ENCODE measurements around the gene FXYD7.
A peak's percentile ranks its signal among the peaks of the same experiment; 100 is the strongest.
"Not testable (repeated sequence)": the region's sequence is repeated elsewhere in the genome, so short reads cannot be mapped to it uniquely, and the experiment has no call there.

FXYD7 gene, protein sequence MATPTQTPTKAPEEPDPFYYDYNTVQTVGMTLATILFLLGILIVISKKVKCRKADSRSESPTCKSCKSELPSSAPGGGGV

DNA sequence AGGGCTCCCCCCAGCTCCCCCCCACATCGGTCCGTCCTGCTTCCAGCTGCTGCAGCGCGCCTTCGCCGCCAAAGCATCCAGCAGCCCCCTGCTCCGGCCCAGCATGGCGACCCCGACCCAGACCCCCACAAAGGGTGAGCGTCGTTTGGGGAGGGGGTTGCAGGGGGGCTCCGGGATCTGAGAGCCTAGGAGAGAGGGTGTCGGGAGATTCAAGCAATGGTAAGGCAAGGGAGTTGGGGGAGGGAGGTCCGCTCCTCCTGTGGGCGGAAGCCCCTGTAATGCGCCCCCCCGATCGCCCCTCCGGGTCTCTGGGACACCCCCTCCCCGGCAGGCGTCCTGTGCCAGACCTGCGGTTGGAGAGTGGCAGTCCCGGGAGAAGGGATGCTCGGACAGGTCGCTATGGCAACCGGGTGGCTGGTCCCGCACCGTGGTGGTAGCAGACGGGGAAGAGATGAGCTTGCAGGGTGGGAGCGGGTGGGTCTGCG lies at the start of gene FXYD7:
FXYD7 (plus strand) TSS at position 25 of the 485 bp plus-strand sequence; CDS start at position 104, 79 bp downstream.
- DNase-seq: peak; percentile 20

DNA sequence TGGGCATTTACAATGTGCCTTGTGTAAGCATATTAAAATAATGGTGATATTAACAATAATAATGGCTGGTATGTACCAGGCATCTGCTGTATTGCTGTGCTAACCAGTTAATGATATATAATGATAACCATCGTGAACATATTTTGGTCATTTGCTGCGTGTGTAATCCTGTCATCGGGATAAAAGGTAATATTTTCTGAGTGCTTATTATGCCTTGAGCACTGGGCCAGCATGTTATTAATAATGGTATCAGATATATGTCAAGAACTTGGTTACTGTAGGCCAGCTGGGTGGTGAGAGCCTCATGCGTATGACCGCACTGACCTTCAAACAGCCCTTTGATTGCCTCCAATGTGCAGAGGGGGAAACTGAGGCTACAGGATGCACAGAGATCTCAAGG lies 49.6 kb upstream of the FXYD7 start:
- no peak for DNase-seq

DNA sequence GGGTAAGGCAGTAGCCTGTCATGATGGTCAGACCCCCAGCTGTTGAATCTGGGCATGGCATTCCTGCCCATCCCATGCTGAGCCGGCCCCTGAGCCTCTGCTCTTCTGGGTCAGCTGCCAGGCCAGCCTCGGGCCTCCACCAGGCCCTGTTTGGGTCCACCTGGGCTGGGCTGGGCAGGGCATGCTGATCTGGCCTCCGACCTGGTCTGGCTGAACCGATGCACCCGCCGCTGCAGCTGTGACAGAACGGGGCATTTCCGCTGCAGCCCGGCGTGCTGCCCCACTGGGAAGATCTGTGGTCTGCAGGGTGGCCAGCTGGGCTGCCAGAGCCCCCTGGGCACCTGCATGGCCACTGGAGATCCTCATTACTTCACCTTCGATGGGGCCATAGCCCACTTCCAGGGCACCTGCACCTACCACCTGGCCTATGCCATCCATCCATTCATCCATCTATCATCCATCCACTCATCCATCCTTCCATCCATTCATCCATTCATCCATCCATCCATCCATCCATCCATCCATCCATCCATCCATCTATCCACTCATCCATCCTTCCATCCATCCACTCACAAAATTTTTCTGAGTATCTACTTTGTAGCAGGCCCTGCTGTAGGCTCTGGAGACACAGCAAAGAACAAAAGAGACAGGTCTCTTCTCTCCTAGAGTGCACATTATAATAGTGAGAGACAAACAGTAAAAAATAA lies 49.0 kb upstream of the FXYD7 start:
- no peak for DNase-seq

DNA sequence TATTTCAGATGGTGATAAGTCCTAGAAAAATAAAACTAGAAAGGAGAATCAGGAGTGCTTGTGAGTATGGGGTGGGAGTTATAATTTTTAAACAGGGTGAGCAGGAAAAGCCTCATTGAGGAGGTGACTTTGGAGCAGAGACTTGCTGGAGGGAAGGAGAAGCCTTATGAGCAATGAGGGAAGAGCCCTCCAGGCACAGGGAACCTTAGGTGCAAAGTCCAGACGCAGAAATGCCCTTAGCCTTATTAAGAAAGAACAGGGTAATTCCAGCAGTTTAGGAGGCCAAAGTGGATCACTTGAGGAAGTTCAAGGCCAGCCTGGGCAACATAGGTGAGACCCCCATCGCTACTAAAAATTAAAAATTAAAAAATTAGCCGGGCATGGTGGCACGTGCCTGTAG lies 48.4 kb upstream of the FXYD7 start:
- DNase-seq: no peak

DNA sequence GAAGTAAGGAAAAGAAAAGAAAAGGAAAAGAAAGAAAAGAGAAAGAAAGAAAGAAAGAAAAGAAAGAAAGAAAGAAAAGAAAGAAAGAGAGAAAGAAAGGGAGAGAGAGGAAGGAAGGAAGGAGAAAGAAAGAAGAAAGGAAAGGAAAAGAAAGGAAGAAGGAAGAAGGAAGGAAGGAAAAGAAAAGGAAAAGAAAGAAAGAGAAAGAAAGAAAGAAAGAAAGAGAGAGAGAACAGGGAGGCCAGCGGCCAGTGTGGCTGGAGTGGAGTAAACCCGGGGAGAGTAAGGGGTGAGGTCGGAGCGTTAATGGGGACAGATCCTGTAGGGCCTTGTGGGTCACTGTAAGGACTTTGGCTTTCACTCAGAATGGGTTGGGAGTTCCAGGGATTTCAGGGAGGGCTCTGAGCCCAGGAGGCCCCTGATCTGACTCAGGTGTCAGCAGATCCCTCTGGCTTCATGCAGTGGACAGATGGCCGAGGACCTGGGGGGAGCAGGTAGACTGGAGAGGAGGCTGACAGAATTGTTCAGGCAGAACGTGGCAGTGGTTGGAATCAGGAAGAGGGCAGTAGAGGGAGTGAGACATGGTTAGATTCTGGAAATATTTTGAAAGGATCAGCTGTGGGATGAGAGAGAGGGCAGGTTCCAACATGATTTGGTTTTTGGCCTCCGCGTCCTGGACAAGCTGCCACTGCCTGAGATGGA lies 47.2 kb upstream of the FXYD7 start:
- DNase-seq: no peak

DNA sequence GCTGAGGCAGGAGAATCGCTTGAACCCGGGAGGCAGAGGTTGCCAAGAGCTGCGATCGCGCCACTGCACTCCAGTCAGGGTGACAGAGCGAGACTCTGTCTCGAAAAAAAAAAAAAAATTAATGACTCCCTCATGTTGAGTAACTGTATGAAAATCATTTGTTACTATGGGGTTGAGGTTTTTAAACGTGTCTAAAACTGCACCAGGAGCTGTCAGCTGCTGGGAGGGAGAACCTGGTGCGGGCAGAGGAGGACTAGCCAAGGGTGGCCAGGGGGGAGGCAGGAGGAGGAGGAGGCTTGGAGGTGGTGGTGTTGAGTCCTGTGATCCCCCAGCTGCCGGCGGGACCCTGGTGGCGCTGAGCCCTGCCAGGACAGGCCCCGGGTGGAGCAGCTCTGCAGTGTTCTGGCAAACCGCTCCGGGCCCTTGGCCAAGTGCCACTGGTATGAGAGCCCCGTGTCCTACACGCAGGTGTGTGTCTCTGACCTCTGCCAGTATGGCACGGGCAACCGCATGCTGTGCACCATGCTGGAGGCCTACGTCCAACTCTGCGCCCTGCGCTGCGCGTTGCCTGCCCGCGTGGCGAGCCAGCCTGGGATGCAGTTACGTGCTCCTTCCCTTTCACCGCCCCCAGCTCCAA lies 44.5 kb upstream of the FXYD7 start:
- no peak for DNase-seq

DNA sequence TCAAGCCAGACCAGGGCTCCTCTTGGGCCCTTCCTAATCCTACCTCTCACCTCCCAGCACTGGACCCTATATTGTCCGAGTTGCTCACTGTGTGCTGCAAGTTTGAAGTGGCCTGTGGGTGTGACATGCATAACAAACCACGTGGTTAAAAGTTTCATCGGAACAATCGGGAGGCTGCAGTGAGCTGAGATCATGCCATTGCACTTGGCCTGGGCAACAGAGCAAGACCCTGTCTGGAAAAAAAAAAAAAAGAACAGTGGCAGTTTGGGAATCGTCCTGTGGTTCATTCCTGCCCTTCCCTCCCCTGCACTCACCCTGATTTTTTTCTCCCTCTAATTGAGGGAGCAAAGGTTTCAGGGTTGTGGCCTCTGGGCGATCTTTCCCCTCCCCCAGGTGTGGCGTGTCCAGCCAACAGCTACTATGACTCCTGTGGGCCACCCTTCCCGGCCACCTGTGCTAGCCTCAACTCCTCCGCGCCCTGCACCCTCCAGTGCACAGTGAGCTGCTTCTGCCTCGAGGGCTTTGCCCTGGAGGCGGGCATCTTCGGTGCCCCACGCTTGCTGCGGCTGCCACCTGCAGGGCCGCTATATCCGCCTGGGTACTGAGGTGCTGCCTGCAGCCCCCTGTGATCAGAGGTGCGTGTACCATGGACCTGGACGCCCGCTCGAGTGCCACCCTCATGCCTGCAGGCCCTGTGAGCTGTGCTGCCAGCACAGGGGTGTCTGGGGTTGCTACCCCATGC lies 43.7 kb upstream of the FXYD7 start:
- DNase-seq: no peak

DNA sequence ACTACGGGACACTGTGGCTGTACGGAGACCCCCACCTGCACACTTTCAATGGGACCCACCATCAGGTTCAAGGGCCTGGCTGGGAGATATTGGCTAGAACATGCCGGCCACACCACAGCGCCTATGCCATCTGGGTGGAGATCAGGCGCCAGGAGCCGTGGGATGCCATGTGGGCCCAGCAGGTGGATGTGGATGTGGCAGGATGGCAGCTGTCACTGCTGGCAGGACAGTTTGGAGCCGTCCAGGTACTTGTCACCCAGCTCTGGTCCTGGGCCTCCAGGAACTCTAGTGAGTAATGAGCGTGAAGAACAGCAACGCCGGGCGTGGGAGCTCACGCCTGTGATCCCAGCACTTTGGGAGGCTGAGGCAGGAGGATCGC lies 43.2 kb upstream of the FXYD7 start:
- DNase-seq: no peak

DNA sequence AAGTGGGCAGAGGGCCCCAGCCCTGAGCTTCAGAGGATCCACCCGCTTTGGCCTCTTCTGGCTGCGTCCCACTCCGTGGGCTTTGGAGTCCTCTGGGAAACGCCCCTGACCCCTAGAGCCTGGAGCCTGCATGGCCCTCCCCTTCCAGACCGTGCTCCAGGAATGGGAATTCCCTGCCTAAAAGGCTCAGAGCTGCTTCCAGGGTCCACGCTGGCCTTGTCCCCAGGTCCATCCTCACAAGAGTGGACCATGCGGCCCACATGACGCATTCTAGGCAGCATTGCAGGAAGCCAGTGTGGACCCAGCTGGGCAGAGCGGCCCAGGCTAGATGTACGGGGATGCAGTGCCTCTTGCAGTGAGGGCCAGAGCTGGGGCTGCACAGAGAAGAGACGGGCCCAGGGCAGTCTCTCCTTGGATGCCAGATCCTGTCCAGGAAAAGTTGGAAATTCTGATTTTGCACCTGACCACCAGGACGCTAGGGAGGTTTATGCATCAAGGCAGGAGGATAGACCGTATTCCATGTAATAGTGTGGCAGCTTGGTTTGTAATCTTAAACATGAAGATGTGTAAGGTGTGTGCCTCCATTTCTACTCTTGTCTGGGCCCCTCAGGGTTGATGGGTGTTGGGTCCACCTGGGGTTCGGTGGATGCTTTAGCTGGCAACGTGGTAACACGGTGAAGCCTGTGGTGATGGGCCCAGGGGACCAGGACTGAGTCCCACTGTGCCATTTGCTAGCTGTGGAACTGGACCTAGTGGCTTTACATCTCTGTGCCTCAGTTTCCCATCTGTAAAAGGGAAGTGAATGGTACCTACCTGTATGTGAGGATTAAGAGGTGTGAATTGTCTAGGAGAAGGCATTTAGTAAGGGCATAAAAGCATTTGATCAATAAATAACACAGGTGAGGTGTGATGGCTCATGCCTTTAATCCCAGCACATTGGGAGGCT lies 42.2 kb upstream of the FXYD7 start:
- DNase-seq: no peak

DNA sequence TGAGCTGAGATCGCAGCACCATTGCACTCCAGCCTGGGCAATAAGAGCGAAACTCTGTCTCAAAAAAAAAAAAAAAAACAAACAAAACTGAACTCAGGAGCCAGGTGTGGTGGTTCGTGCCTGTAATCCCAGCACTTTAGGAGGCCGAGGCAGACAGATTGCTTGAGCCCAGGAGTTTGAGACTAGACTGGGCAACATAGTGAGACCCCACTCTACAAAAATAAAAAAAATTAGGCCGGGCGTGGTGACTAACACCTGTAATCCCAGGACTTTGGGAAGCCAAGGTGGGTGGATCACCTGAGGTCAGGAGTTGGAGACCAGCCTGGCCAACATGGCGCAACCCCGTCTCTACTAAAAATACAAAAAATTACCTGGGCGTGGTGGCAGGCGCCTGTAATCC lies 41.1 kb upstream of the FXYD7 start:
- DNase-seq: not testable (repeated sequence)

DNA sequence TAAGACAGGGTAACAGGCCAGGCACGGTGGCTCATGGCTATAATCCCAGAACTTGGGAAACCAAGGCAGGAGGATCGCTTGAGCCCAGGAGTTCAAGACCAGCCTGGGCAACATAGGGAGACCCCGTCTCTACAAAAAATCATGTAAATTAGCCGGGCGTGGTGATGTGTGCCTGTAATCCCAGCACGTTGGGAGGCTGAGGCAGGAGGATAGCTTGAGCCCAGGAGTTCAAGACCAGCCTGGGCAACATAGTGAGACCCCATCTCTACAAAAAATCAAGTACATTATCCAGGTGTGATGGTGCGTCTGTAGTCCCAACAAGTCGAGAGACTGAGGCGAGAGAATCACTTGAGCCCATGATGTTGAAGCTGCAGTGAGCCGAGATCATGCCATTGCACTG lies 39.4 kb upstream of the FXYD7 start:
- not testable (repeated sequence) for DNase-seq

DNA sequence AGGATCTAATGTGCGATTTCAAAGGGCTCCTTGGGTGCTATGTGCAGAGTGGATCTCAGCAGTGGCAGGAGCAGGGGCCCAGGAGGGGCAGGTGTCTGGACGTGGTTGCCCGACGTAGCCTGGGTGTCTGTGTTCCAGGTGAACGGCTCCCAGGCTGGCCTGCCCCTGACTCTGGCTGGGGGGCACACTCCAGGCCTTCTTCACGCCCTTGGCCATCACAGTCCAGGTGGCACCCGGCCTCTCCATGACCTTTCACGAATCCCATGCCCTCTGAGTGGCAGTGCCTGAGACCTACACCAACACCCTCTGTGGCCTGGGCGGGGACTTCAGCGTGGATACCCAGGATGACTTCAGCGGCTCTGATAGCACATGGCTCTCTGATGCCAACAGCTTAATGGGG lies 38.7 kb upstream of the FXYD7 start:
- no peak for DNase-seq

DNA sequence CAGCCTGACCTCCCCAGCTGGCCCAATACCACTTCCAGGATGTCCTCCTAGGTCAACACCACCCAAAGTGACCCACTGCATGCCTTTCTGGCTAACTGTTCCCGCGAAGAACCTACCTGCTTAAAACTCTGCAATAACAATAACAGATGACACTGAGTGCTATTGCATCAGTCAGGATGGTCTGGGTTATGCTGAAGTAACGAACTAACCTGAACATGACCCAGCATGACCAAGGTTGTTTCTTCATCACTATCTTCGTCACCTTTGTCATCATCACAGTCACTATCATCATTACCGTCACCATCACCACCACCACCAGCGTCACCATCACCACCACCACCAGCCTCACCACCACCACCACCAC lies 38.0 kb upstream of the FXYD7 start:
- no peak for DNase-seq

DNA sequence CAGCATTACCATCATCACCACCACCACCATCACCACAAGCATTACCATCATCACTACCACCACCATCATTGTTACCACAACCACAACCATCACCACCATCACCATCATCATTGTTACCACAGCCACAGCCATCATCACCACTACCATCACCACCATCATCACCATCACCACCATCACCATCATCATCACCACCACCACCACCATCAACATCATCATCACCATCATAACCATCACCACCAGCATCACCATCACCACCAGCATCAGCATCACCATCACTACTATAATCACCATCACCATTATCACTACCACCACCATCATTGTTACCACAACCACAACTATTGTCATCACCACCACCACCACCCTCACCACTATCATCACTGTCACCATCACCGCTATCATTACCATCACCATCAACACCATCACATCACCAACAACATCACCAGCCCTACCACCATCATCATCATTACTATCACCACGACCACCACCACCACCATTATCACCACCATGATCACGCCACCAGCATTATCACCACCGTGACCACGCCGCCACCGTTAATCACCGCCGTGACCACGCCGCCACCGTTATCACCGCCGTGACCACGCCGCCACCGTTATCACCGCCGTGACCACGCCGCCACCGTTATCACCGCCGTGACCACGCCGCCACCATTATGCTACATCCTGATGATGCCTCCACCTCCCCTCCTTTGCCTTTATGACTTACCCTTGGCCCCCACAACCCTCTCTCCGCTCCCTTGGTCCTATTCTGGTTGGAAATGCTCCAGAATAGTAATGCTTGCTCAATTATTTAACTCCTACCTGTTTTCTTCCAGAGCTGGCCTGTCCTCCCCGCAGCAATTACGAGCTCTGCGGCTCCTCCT lies 37.4 kb upstream of the FXYD7 start:
- no peak for DNase-seq

DNA sequence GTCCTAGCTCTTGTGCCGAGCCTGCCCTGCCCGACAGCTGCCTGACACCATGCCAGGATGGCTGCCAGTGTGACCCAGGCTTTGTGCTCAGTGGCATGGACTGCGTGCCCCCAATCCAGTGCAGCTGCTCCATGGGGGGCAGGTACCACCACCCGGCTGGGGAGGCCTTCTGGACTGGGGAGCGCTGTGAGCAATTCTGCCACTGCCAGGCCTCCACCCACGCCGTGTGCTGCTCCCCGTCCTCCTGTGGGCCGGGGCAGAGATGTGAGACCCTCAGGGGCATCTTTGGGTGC lies 36.8 kb upstream of the FXYD7 start:
- DNase-seq: no peak

DNA sequence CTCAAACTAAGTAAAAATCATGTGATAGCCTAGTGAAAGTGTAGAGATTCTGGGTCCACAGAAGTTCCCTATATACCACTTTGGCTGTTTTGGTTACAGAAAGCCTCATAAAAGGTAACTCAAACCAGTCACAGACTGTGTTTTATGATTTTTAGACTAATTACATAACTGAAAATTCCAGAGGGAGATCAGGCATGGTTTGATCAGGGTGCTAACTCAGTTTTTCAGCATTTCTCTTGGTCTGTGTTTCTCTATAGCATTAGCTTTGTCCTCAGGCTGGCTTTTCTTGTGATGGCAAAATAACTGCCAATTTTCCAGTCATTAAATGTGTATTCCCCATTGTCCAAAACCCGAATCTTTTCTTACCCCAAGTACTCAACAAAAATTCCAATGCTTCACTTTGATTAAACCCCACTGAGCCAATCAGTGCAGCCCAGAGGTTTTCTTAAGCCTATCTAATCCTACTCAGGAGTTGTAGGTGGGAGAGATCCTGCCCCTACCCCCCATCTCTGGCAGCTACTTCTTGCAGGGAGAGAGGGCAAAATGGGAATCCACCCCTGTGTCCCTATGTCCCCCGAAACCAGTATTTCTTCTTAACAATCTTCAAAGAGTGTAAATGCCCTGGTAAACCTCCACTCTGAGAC lies 36.0 kb upstream of the FXYD7 start:
- no peak for DNase-seq

DNA sequence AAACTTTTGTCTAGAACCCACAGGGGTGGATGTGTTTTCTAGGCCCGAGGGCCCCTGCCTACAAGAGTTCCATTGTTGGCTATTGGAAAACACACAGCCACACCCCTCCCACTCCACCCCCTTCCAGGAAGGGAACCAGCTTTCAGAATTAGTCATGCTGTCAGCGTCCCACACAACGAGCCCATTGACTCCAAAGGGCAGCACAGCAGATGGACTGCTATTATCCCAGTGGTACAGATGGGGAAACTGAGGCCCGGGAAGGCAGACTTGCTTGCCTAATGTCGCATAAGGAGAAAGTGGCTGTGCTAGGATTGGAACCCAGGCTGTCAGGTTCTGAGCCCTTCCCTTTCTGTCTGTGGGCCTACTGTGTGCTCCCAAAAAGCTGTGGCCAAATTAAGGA lies 35.5 kb upstream of the FXYD7 start:
- DNase-seq: no peak

DNA sequence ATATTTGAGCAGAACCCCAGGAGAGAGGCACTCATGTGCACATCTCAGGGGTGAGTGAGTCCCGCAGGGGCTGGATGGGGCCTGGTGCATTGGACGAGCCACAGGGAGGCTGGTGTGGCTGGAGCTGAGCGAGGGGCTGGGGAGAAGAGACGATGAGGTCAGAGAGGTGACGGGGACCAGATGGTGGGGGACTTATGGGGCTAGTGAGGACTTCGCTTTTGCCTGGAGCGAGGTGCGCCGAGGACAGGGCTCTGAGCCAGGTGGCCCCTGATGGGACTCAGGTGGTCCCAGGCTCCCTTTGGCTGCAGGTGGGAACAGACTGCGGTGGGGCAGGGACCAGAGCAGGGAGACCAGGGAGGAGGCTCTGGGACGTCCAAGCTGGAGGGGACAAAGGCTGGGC lies 34.3 kb upstream of the FXYD7 start:
- DNase-seq: no peak

DNA sequence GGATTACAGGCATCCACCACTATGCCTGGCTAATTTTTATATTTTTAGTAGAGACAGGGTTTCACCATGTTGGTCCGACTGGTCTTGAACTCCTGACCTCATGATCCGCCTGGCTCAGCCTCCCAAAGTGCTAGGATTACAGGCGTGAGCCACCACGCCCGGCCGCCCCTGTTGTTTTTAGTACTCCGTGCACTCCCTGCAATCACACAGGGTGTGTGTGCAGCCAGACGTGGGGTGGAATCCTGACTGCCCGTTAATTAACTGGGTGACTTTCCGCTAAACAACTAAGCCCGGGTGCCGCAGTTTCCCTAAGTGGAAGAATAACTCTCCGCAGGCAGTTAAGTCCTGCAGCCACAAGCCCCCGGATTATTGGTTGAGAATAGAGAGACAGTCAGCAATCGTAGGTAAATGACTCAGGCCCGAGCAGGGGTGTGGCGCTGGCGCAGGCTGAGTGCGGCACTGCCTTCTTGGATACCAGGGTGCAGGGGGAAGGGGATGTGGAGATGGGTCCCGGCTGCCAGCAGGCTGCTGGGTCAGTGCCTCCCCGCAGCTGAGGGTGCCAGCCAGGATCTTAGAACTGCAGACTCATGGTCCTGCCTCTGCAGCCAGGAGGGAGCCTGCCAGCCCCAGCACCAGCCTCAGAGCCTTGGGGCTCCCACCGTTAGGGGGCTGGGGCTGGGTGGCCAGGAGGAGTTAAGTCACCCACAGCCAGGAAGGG lies 33.5 kb upstream of the FXYD7 start:
- no peak for DNase-seq

DNA sequence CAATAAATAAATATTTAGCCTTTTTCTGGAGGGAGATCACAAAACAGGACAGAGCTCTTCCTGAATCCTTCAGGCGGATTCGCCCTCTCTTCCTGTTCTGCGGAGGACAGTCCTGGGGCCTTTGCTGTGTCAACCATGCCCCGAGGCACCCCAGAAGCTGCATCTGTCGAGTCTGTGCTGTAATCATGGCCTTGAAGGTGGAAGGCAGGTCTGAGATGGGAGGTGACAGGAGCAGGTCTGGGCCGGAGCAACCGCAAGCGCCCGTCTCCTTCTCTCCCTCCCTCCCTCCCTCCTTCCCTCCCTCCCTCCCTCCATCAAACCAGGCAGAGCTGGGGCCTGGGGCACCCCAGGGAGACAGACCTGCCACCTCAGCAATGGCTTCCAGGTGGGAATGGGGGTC lies 32.1 kb upstream of the FXYD7 start:
- DNase-seq: no peak
